H9 (cell line): ENCODE measurements around the gene PPFIBP1. TPM values are rescaled to one million over a fixed set of nuclear protein-coding genes. Genes with fewer than 3 reads are reported as not detected.

ENCODE experiments used
- DNase-seq: peaks from one replicate; pipeline ENCODE4 v3.0.0-alpha.2; 2017
- H2AFZ ChIP-seq: one replicate; pipeline ENCODE4 v1.6.1; 2013; ENCODE audit warnings: mild to moderate bottlenecking, low read length, control low read depth, moderate library complexity
- H2AK5ac ChIP-seq: 2 replicates; pipeline ENCODE4 v1.6.1; 2013; ENCODE audit warnings: low read length, control low read depth, mixed read lengths; ENCODE audit not compliant: insufficient read length
- H2BK120ac ChIP-seq: one replicate; pipeline ENCODE4 v1.6.1; 2013; ENCODE audit warnings: low read depth, mild to moderate bottlenecking, low read length, control low read depth, inconsistent platforms; ENCODE audit not compliant: poor library complexity, severe bottlenecking
- H2BK12ac ChIP-seq: 2 replicates; pipeline ENCODE4 v1.6.1; 2013; ENCODE audit warnings: low read length, control low read depth, mixed read lengths, low read depth; ENCODE audit not compliant: insufficient read length
- H2BK15ac ChIP-seq: 2 replicates; pipeline ENCODE4 v1.6.1; 2013; ENCODE audit warnings: low read depth, low read length, control low read depth
- H2BK20ac ChIP-seq: one replicate; pipeline ENCODE4 v1.6.1; 2013; ENCODE audit warnings: low read depth, mild to moderate bottlenecking, low read length, control low read depth, inconsistent platforms; ENCODE audit not compliant: poor library complexity, severe bottlenecking
- H2BK5ac ChIP-seq: 2 replicates; pipeline ENCODE4 v1.6.1; 2013; ENCODE audit warnings: low read length, control low read depth, mixed read lengths; ENCODE audit not compliant: insufficient read length
- H3K14ac ChIP-seq: 2 replicates; pipeline ENCODE4 v1.6.1; 2013; ENCODE audit warnings: low read length, control low read depth; ENCODE audit not compliant: insufficient read depth
- H3K18ac ChIP-seq: 2 replicates; pipeline ENCODE4 v1.6.1; 2013; ENCODE audit warnings: low read depth, mild to moderate bottlenecking, mixed read lengths, low read length, control low read depth; ENCODE audit not compliant: insufficient read length
- H3K23ac ChIP-seq: 2 replicates; pipeline ENCODE4 v1.6.1; 2013; ENCODE audit warnings: low read length, control low read depth, mixed read lengths, low read depth; ENCODE audit not compliant: insufficient read length
- H3K23me2 ChIP-seq: 2 replicates; pipeline ENCODE4 v1.6.1; 2013; ENCODE audit warnings: low read depth, mild to moderate bottlenecking, mixed read lengths, low read length, control low read depth; ENCODE audit not compliant: insufficient read length, poor library complexity, severe bottlenecking
- H3K27ac ChIP-seq: 2 replicates; pipeline ENCODE4 v1.5.1; 2013; ENCODE audit warnings: low read length, control low read depth, mixed read lengths, low read depth; ENCODE audit not compliant: insufficient read length
- H3K27me3 ChIP-seq: 2 replicates; pipeline ENCODE4 v1.6.1; 2013; ENCODE audit warnings: low read length, control low read depth, inconsistent platforms; ENCODE audit not compliant: insufficient read depth
- H3K4ac ChIP-seq: 2 replicates; pipeline ENCODE4 v1.6.1; 2013; ENCODE audit warnings: low read depth, mild to moderate bottlenecking, control low read depth, inconsistent platforms, low read length, moderate library complexity
- H3K4me1 ChIP-seq: 2 replicates; pipeline ENCODE4 v1.6.1; 2013; ENCODE audit warnings: low read length, control low read depth, inconsistent platforms; ENCODE audit not compliant: insufficient read depth
- H3K4me2 ChIP-seq: 2 replicates; pipeline ENCODE4 v1.6.1; 2013; ENCODE audit warnings: low read length, control low read depth, mixed read lengths; ENCODE audit not compliant: insufficient read length, insufficient read depth
- H3K56ac ChIP-seq: 2 replicates; pipeline ENCODE4 v1.6.1; 2013; ENCODE audit warnings: low read depth, mild to moderate bottlenecking, mixed read lengths, low read length, control low read depth; ENCODE audit not compliant: insufficient read length
- H3K79me1 ChIP-seq: 2 replicates; pipeline ENCODE4 v1.6.1; 2013; ENCODE audit warnings: low read depth, mild to moderate bottlenecking, moderate library complexity, low read length, control low read depth, inconsistent platforms; ENCODE audit not compliant: insufficient read depth, poor library complexity, severe bottlenecking
- H3K79me2 ChIP-seq: 2 replicates; pipeline ENCODE4 v1.6.1; 2013; ENCODE audit warnings: low read length, control low read depth, inconsistent platforms; ENCODE audit not compliant: insufficient read depth
- H3K9ac ChIP-seq: 2 replicates; pipeline ENCODE4 v1.6.1; 2013; ENCODE audit warnings: low read length, control low read depth, mixed read lengths; ENCODE audit not compliant: insufficient read length; ENCODE audit errors: extremely low read depth
- H3K9me3 ChIP-seq: one replicate; pipeline ENCODE4 v1.6.1; 2013; ENCODE audit warnings: low read depth, low read length, inconsistent platforms; ENCODE audit not compliant: control insufficient read depth
- H3T11ph ChIP-seq: one replicate; pipeline ENCODE4 v1.6.1; 2013; ENCODE audit warnings: mild to moderate bottlenecking, low read length, control low read depth, inconsistent platforms
- H4K20me1 ChIP-seq: one replicate; pipeline ENCODE4 v1.6.1; 2013; ENCODE audit not compliant: control insufficient read depth, insufficient read length, insufficient read depth
- H4K5ac ChIP-seq: 2 replicates; pipeline ENCODE4 v1.6.1; 2013; ENCODE audit warnings: low read depth, mild to moderate bottlenecking, mixed read lengths, low read length, control low read depth; ENCODE audit not compliant: insufficient read length
- H4K8ac ChIP-seq: replicated peaks from 2 replicates; pipeline ENCODE4 v1.6.1; 2013; ENCODE audit warnings: low read length, control low read depth, mixed read lengths, low read depth; ENCODE audit not compliant: insufficient read length
- H4K91ac ChIP-seq: 2 replicates; pipeline ENCODE4 v1.6.1; 2013; ENCODE audit warnings: low read depth, mild to moderate bottlenecking, moderate library complexity, mixed read lengths, low read length, control low read depth; ENCODE audit not compliant: insufficient read length
- H3K27ac Mint-ChIP-seq, 3 experiments: 2 replicates in 2 of 3; 3 replicates in 1 of 3; pipeline ENCODE4 v1.8.0; 2020 to 2021; ENCODE audit warnings: mixed read lengths in 3 of 3, mild to moderate bottlenecking in 1 of 3, moderate library complexity in 1 of 3
- H3K27me3 Mint-ChIP-seq: 2 replicates; pipeline ENCODE4 v1.8.0; 2021; ENCODE audit warnings: low read depth, mild to moderate bottlenecking, moderate library complexity, mixed read lengths
- H3K36me3 Mint-ChIP-seq, 3 experiments: 2 replicates in 2 of 3; 3 replicates in 1 of 3; pipeline ENCODE4 v1.8.0; 2020 to 2021; ENCODE audit warnings: low read depth in 3 of 3, mixed read lengths in 3 of 3; ENCODE audit not compliant: insufficient read depth in 1 of 3
- H3K4me1 Mint-ChIP-seq, 2 experiments: 2 replicates each; pipeline ENCODE4 v1.8.0; 2020; ENCODE audit warnings: mixed read lengths in 2 of 2
- H3K4me3 Mint-ChIP-seq, 2 experiments: 2 replicates in 1 of 2; 3 replicates in 1 of 2; pipeline ENCODE4 v1.8.0; 2020 to 2021; ENCODE audit warnings: mild to moderate bottlenecking in 2 of 2, mixed read lengths in 2 of 2, moderate library complexity in 1 of 2
- H3K9me3 Mint-ChIP-seq, 2 experiments: 2 replicates in 1 of 2; 3 replicates in 1 of 2; pipeline ENCODE4 v1.8.0; 2020; ENCODE audit warnings: mild to moderate bottlenecking in 2 of 2, mixed read lengths in 2 of 2, moderate library complexity in 1 of 2
- total RNA-seq: library from RNA; stranded (reverse); gene quantifications from 2 replicates; pipeline ENCODE4 v1.2.1, GENCODE V29; 2021
- TF ChIP-seq, protein P1 (sequence below): fragments of 200-600 bp; sonication (generic); conservative IDR thresholded peaks from 3 replicates; pipeline ENCODE4 v1.8.0; 2021; ENCODE audit warnings: antibody characterized with exemption, mild to moderate bottlenecking

PPFIBP1 gene
- total RNA-seq, 1 experiment from 2014 or later: 29.2 TPM

DNA sequence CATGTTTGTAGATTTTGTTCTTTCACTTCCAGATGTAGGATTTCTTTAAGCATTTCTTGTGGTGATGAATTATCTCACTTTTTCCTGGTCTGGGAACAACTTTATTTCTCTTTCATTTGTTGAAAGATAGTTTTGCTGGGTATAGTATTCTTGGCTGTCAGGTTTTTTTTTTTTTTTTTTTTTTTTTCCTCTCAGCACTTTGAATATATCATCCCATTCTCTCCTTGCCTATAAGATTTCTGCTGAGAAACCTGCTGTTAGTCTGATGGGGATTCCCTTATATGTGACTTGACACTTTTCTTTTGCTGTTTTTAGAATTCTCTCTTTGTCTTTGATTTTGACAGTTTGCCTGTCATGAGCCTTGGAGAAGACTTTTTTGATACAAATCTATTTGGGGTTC is 47.0 kb upstream of the PPFIBP1 start:
- Mint-ChIP-seq H3K9me3 (peaks cover 23 to 24% of the 10 kb centered on the region in 2 experiments), H3K27ac (no peak overlapping the region), H3K27me3 (no peaks in the 10 kb centered on the region; the same call in 1 of the 2 replicates), H3K4me3 (no peak overlapping the region), H3K4me1 (no peaks in the 10 kb centered on the region), H3K36me3 (peaks cover 5 to 18% (median 17%) of the 10 kb centered on the region in 3 experiments; a peak in 6 of 7 replicates)
- Histone ChIP-seq H3K9me3 (no peaks in the 10 kb centered on the region), H3T11ph (no peak overlapping the region), H3K4me2 (no peak overlapping the region), H4K91ac (no peak overlapping the region), H4K5ac (no peak overlapping the region), H2AFZ (no peak overlapping the region), H3K4me1 (no peaks in the 10 kb centered on the region), H3K9ac (no peak overlapping the region), H3K14ac (no peak overlapping the region), H2BK120ac (no peak overlapping the region), H3K56ac (no peak overlapping the region), H3K27ac (no peak overlapping the region), H4K8ac (no peak overlapping the region), H3K4ac (no peak overlapping the region), H3K23me2 (no peaks in the 10 kb centered on the region), H2BK20ac (no peak overlapping the region), H3K79me2 (no peaks in the 10 kb centered on the region), H3K23ac (no peak overlapping the region), H3K27me3 (no peaks in the 10 kb centered on the region), H3K79me1 (no peaks in the 10 kb centered on the region), H2AK5ac (no peak overlapping the region), H2BK15ac (no peak overlapping the region), H3K18ac (no peak overlapping the region), H2BK12ac (no peak overlapping the region), H2BK5ac (no peak overlapping the region), H4K20me1 (no peaks in the 10 kb centered on the region)
- TF ChIP-seq, protein P1, sequence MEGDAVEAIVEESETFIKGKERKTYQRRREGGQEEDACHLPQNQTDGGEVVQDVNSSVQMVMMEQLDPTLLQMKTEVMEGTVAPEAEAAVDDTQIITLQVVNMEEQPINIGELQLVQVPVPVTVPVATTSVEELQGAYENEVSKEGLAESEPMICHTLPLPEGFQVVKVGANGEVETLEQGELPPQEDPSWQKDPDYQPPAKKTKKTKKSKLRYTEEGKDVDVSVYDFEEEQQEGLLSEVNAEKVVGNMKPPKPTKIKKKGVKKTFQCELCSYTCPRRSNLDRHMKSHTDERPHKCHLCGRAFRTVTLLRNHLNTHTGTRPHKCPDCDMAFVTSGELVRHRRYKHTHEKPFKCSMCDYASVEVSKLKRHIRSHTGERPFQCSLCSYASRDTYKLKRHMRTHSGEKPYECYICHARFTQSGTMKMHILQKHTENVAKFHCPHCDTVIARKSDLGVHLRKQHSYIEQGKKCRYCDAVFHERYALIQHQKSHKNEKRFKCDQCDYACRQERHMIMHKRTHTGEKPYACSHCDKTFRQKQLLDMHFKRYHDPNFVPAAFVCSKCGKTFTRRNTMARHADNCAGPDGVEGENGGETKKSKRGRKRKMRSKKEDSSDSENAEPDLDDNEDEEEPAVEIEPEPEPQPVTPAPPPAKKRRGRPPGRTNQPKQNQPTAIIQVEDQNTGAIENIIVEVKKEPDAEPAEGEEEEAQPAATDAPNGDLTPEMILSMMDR: no peak
- DNase-seq: no peak
